Body of pancreas (tissue), 4 donors: Measurements from ENCODE around the gene MICOS13.

Experiments used
- CTCF ChIP-seq, 7 experiments: fragments of 450-650 bp in 4 of 7; fragments of 200-600 bp in 3 of 7; sonication (generic) in 3 of 7; IDR thresholded peaks; one replicate each; pipeline ENCODE4 v1.5.1; 2016 to 2019; ENCODE audit warnings: antibody characterized with exemption in 7 of 7
- POLR2A ChIP-seq, 3 donors: fragments of 450-650 bp; IDR thresholded peaks; one replicate each; pipeline ENCODE4 v1.6.1; 2016; ENCODE audit warnings: antibody characterized with exemption in 3 of 3, mild to moderate bottlenecking in 2 of 3

GRCh38 chr19:5686647-5687359 lies 6.5 kb upstream of the MICOS13 start:
- TF ChIP-seq POLR2A (IDR thresholded peaks at IDR 0.05): peak in 2 of 3 donors; percentile 39 to 40
- TF ChIP-seq CTCF (IDR thresholded peaks at IDR 0.05): peak; percentile 82 to 89 (median 87)
